SK-N-SH treated with all-trans-retinoic acid at 6 μM for 48 hours (cell line): Measurements from ENCODE around the gene OXTR.

Source experiments
- ARNTL ChIP-seq: fragments of 450-650 bp; formaldehyde crosslinking; IDR thresholded peaks from 2 replicates; pipeline ENCODE4 v1.5.0; 2020; ENCODE audit warnings: low read depth, mild to moderate bottlenecking, moderate library complexity, borderline replicate concordance
- TF ChIP-seq, protein P1 (sequence below): fragments of 250-450 bp; sonication (Bioruptor Pico); IDR thresholded peaks from 2 replicates; pipeline ENCODE4 v1.5.1; 2020; ENCODE audit warnings: low read depth, mild to moderate bottlenecking, moderate library complexity

DNA sequence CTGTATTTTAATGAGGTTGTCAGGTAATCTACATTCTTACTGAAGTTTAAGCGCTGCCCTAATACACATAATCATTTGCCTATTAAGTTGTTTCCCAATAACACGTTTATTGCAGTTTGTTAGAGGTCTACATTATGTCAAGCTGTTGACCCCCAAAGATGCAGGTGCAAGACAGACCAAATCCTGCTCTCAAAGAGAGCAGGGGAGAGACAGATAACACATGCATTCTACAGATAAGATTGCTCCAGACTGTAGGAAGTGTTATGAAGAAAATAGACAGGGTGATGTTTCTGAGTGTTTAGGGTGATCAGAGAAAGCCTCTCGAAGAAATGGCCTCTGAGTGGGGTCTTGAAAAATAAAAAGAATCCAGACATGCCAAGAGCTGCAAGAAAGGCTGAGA is 24.8 kb upstream of the OXTR start:
- TF ChIP-seq, protein P1, sequence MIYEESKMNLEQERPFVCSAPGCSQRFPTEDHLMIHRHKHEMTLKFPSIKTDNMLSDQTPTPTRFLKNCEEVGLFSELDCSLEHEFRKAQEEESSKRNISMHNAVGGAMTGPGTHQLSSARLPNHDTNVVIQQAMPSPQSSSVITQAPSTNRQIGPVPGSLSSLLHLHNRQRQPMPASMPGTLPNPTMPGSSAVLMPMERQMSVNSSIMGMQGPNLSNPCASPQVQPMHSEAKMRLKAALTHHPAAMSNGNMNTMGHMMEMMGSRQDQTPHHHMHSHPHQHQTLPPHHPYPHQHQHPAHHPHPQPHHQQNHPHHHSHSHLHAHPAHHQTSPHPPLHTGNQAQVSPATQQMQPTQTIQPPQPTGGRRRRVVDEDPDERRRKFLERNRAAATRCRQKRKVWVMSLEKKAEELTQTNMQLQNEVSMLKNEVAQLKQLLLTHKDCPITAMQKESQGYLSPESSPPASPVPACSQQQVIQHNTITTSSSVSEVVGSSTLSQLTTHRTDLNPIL (CRISPR knock-in tag), result no peak
- TF ChIP-seq ARNTL (CRISPR knock-in tag), result no peak
